GM21717 (cell line): ENCODE data around the gene B4GALNT3.
"Not testable (repeated sequence)": the region's sequence is repeated elsewhere in the genome, so short reads cannot be mapped to it uniquely, and the experiment has no call there.

Source experiments
- ATAC-seq: cut with Tn5 transposase; IDR thresholded peaks from one replicate; pipeline ENCODE4 v1.9.1; 2021; ENCODE audit warnings: mild to moderate bottlenecking, moderate library complexity; ENCODE audit not compliant: unreplicated experiment

B4GALNT3 gene

GRCh38 chr12:573232-573631 is 113.5 kb downstream of the B4GALNT3 start:
- no peak for ATAC-seq

GRCh38 chr12:574475-575128 is 114.9 kb downstream of the B4GALNT3 start:
- ATAC-seq = no peak

- ATAC-seq = no peak
These were observed 115.4 kb downstream of the B4GALNT3 start for GRCh38 chr12:575129-575502.

DNA sequence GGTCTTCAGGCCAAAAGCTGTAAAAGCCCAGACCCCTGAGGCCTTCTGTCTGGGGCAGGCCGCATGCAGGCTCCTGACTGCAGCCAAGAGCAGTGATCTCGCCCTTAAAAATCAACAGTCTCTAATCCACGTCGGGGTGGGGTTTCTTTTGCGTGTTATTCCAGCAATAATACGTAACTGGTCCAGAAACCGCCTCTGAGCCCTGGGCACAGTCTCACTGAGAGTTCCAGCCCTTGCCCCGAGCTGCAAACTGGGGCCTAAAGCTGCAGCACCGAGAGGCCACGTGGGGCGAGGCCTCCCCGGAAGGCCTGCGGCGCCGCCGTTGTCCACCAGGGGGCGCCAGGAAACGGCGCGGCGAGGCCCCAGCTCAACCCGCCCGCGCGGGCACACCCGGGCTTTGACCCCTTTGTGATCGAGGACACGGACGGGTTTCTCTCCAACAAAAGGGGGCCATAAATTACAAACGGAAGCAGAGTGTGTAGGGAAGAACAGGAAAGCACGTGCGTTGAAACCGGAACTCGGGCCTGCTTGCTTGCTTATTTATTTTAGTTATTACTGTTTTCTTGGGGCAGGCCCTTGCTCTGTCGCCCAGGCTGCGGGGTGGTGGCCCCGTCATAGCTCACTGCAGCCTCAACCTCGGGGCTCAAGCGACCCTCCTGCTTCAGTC is 116.3 kb downstream of the B4GALNT3 start:
- ATAC-seq = no peak

GRCh38 chr12:576615-577110 is 116.9 kb downstream of the B4GALNT3 start:
- ATAC-seq = no peak

GRCh38 chr12:577994-578747 is 118.4 kb downstream of the B4GALNT3 start:
- not testable (repeated sequence) for ATAC-seq

- no peak for ATAC-seq
These were observed 119.1 kb downstream of the B4GALNT3 start for GRCh38 chr12:578748-579419.

DNA sequence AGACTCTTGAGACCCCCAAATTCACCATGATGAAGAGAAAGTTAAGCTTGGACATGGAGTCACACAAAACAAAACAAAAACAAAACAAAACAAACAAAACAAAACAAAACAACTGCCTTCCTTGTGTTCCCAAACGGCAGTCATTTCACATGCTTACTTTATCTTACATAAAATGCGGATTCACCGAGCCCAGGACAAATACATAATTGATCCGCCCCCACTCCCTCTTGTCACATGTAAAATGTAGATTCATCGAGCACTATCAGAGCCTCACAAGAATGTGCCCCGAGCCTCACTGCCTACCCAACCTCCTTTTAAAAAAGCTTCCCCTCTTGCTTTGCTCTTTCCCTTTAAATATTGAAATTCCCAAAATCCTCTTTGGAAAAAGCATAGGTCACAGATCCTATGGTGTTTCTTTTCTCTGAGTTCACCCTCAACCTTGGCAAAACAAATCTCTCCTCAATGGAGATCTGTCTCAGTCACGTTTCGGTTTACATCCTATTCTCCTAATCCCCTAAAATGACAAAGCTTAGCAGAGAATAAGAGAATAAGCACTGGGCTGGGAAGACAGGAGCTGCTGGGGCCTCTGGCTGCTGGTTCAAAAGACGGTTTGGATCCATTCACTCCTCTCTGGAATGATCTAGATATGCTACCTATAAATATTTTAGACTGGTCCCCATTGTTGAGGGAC is 119.8 kb downstream of the B4GALNT3 start:
- no peak for ATAC-seq

GRCh38 chr12:580813-581212 is 121.1 kb downstream of the B4GALNT3 start:
- no peak for ATAC-seq

DNA sequence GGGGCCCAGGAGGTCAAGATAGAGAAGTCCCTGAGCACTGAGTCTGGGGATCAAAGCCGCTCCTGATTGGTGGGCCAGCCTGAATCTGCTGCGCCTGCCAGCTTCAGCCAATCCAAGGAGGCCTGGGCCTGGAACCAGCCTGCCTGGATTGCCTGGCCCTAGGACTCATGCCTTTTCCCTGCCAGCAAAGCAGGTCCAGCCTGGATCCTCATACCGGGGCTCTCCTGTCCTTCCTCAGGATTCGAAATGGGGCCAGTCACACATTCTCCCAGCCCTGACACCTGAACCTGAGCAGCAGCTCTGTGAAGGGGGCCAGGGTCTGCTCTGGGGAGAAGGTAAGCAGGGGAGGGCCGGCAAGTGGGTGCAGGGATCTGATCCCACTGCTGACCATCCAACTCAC is 121.6 kb downstream of the B4GALNT3 start:
- ATAC-seq = no peak

DNA sequence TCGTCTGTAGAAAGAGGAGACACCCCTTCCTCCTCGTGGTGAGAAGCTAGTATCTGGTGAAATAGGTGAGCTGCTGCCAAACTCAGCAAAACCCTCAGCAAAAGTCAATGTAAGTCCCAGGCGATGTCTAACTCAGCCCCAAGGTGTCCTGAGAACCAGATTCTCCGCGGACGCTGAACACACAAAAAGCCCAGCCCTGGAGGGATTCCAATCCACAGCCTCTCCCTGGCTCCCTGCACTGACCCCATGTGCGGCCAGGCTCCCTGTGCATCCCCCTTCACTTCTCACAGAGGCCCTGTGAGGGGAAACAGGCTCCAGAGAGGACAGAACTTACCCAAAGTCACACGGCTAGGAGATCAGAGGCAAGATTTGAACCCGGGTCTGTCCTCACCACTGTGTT is 122.0 kb downstream of the B4GALNT3 start:
- ATAC-seq = no peak

GRCh38 chr12:583251-583869 is 123.6 kb downstream of the B4GALNT3 start:
- ATAC-seq = no peak

GRCh38 chr12:585062-586061 is 125.6 kb downstream of the B4GALNT3 start:
- no peak for ATAC-seq

DNA sequence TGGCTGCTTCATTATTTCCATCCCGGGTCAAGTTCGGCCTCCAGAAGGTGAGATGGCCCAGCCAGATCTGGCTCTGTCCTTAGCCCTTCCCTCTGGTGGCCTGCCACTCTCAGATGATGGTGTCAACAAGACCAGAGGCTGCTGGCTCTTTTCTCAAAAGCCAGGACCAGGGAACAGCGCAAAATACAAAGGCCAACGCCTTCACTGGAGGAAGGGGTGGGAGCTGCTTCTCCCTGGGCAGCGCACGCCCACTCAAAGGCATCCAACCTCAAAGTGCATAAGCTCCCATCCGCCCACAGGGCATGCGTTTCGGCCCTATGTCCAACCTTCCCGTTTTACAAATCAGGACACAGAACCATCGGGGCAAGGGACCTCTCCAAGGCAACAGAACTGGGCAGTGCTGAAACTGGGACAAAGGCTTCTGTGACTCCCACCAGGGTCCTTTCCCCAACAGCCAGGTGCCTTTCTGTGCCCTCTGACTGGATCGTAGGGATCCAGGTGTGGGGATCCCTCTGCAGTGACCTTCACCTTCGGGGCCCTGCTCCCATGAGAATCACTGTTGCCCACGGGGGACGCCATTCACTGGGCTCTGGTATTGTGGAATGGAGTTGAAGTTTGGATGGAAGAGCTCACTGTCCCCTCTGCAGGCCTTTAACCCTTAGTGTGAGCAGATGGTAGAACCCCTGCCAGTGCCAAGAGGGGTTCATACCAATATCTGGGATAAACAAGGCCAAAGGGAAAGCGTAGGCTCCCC is 126.8 kb downstream of the B4GALNT3 start:
- no peak for ATAC-seq

- no peak for ATAC-seq
These were observed 127.6 kb downstream of the B4GALNT3 start for GRCh38 chr12:587132-588023.

DNA sequence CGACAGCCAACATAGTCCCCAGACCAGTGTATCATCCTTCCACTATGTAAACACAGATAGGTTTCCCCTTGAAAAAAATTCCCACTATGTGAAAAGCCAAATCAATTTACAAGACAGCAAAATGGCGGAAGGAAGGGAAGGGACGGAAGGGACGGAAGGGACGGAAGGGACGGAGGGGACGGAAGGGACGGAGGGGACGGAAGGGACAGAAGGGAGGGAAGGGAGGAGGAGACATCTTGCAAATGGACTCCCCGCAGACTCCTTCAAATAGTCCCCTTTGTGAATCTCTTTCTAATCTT is 128.2 kb downstream of the B4GALNT3 start:
- ATAC-seq = no peak

DNA sequence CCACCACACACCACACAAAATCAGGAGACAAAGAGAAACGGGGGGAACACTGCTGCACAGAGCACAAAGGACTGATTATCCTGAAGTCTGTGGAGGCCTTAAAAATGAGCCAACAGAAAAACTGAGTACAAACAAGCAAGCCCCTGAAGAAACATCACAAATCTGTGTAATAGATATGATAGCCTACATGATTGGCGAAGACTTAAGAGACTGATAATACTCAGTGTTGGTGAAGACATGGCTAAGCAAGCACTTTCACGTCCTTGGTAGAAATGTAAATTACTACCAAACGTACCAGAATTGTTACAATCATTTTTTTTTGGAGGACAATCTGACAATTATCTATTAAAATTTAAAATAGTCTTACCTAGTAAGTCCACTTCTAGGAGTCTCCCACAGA is 128.9 kb downstream of the B4GALNT3 start:
- ATAC-seq = no peak
